ENCODE data around the gene SCYL3.
"Not testable (repeated sequence)": the region's sequence is repeated elsewhere in the genome, so short reads cannot be mapped to it uniquely, and the experiment has no call there.

The SCYL3 gene

GRCh38 chr1:169869426-169869825 is 24.3 kb downstream of the SCYL3 start:
- no peak for DNase-seq

- no peak for DNase-seq
Observed at GRCh38 chr1:169868978-169869377, 24.7 kb downstream of the SCYL3 start.

- no peak for DNase-seq
Observed at GRCh38 chr1:169867012-169867675, 26.6 kb downstream of the SCYL3 start.

- no peak for DNase-seq
Observed at GRCh38 chr1:169866577-169866976, 27.1 kb downstream of the SCYL3 start.

- not testable (repeated sequence) for DNase-seq
Observed at GRCh38 chr1:169864531-169864930, 29.2 kb downstream of the SCYL3 start.

GRCh38 chr1:169860750-169861149 is 32.9 kb downstream of the SCYL3 start:
- no peak for DNase-seq

- DNase-seq, result no peak
Observed at GRCh38 chr1:169860187-169860586, 33.5 kb downstream of the SCYL3 start.

- no peak for DNase-seq
Observed at GRCh38 chr1:169859001-169859400, 34.7 kb downstream of the SCYL3 start.

- no peak for DNase-seq
Observed at GRCh38 chr1:169858467-169858866, 35.2 kb downstream of the SCYL3 start.

GRCh38 chr1:169853341-169853740 is 40.4 kb downstream of the SCYL3 start:
- no peak for DNase-seq

GRCh38 chr1:169849346-169850022 is 44.2 kb downstream of the SCYL3 start:
- DNase-seq, result no peak

GRCh38 chr1:169848456-169848855 is 45.2 kb downstream of the SCYL3 start:
- no peak for DNase-seq

GRCh38 chr1:169844941-169845608 is 48.6 kb downstream of the SCYL3 start:
- DNase-seq, result no peak

- no peak for DNase-seq
Observed at GRCh38 chr1:169838942-169839341, 54.8 kb downstream of the SCYL3 start.

GRCh38 chr1:169836198-169836597 is 57.5 kb downstream of the SCYL3 start:
- no peak for DNase-seq

- no peak for DNase-seq
Observed at GRCh38 chr1:169835647-169836046, 58.0 kb downstream of the SCYL3 start.

GRCh38 chr1:169834869-169835268 is 58.8 kb downstream of the SCYL3 start:
- no peak for DNase-seq

GRCh38 chr1:169833179-169833901 is 60.4 kb downstream of the SCYL3 start:
- no peak for DNase-seq

- no peak for DNase-seq
Observed at GRCh38 chr1:169829671-169830070, 64.0 kb downstream of the SCYL3 start.

- DNase-seq, result no peak
Observed at GRCh38 chr1:169824153-169824552, 69.5 kb downstream of the SCYL3 start.

GRCh38 chr1:169821500-169821899 is 72.2 kb downstream of the SCYL3 start:
- DNase-seq, result no peak

- no peak for DNase-seq
Observed at GRCh38 chr1:169816617-169817016, 77.1 kb downstream of the SCYL3 start.

- DNase-seq, result no peak
Observed at GRCh38 chr1:169814265-169814664, 79.4 kb downstream of the SCYL3 start.

- no peak for DNase-seq
Observed at GRCh38 chr1:169812131-169812530, 81.6 kb downstream of the SCYL3 start.

Measured in NCI-H1092 treated with DMSO at 0.1 percent for 48 hours (cell line).